GM21723 (cell line): ENCODE results near the gene GAA.
A peak's percentile ranks its signal among the peaks of the same experiment; 100 is the strongest.
"Not testable (repeated sequence)": the region's sequence is repeated elsewhere in the genome, so short reads cannot be mapped to it uniquely, and the experiment has no call there.

Experiments used
- ATAC-seq: cut with Tn5 transposase; IDR thresholded peaks from one replicate; pipeline ENCODE4 v1.9.1; 2021; ENCODE audit warnings: mild to moderate bottlenecking, moderate library complexity; ENCODE audit not compliant: unreplicated experiment

GAA gene

GRCh38 chr17:80083136-80083661, 18.2 kb upstream of the GAA start:
- ATAC-seq = no peak

- ATAC-seq = no peak
Measured at GRCh38 chr17:80084773-80085172, 16.6 kb upstream of the GAA start.

- ATAC-seq = no peak
Measured at GRCh38 chr17:80086081-80086480, 15.3 kb upstream of the GAA start.

- ATAC-seq = no peak
Measured at GRCh38 chr17:80086616-80087015, 14.8 kb upstream of the GAA start.

- no peak for ATAC-seq
Measured at GRCh38 chr17:80087346-80088265, 13.8 kb upstream of the GAA start.

GRCh38 chr17:80089762-80090161, 11.6 kb upstream of the GAA start:
- no peak for ATAC-seq

- not testable (repeated sequence) for ATAC-seq
Measured at GRCh38 chr17:80090164-80090563, 11.2 kb upstream of the GAA start.

GRCh38 chr17:80091376-80091775, 10.0 kb upstream of the GAA start:
- no peak for ATAC-seq

GRCh38 chr17:80092959-80093358, 8.4 kb upstream of the GAA start:
- no peak for ATAC-seq

- no peak for ATAC-seq
Measured at GRCh38 chr17:80095038-80095843, 6.1 kb upstream of the GAA start.

GRCh38 chr17:80095844-80096475, 5.4 kb upstream of the GAA start:
- no peak for ATAC-seq

- ATAC-seq = no peak
Measured at GRCh38 chr17:80096561-80097021, 4.8 kb upstream of the GAA start.

- no peak for ATAC-seq
Measured at GRCh38 chr17:80097127-80097621, 4.2 kb upstream of the GAA start.

GRCh38 chr17:80097844-80098691, 3.3 kb upstream of the GAA start:
- no peak for ATAC-seq

GRCh38 chr17:80099291-80100034, 1.9 kb upstream of the GAA start:
- no peak for ATAC-seq

- ATAC-seq = no peak
Measured at GRCh38 chr17:80100035-80100323, 1.4 kb upstream of the GAA start.

- ATAC-seq = peak; percentile 10
Measured at GRCh38 chr17:80101946-80102663, 724 bp downstream of the GAA start.

- ATAC-seq = no peak
Measured at GRCh38 chr17:80102664-80103448, 1.5 kb downstream of the GAA start.
